ENCODE results near the gene MSRB1. TPM values are rescaled to one million over a fixed set of nuclear protein-coding genes. Genes with fewer than 3 reads are reported as not detected.

MSRB1 gene
- total RNA-seq, 1 experiment from 2014 or later, result 26.4 TPM

GRCh38 chr16:1971796-1972489 is 28.9 kb upstream of the MSRB1 start, which contains the start of gene TBL3 (continued):
- no peak for TF ChIP-seq RELA (CRISPR knock-in tag; IDR thresholded peaks at IDR 0.05; ENCODE audit: borderline replicate concordance)
- TF ChIP-seq ZSCAN18 (CRISPR knock-in tag; IDR thresholded peaks at IDR 0.05), result no peak
- TF ChIP-seq ZNF138 (CRISPR knock-in tag; conservative IDR thresholded peaks at IDR 0.05), result no peak
- no peak for TF ChIP-seq KAT7 (CRISPR knock-in tag; IDR thresholded peaks at IDR 0.05; ENCODE audit: borderline replicate concordance)
- TF ChIP-seq ARID4B (CRISPR knock-in tag; IDR thresholded peaks at IDR 0.05; ENCODE audit: borderline replicate concordance), result peak; percentile 96
- TF ChIP-seq, protein P1, sequence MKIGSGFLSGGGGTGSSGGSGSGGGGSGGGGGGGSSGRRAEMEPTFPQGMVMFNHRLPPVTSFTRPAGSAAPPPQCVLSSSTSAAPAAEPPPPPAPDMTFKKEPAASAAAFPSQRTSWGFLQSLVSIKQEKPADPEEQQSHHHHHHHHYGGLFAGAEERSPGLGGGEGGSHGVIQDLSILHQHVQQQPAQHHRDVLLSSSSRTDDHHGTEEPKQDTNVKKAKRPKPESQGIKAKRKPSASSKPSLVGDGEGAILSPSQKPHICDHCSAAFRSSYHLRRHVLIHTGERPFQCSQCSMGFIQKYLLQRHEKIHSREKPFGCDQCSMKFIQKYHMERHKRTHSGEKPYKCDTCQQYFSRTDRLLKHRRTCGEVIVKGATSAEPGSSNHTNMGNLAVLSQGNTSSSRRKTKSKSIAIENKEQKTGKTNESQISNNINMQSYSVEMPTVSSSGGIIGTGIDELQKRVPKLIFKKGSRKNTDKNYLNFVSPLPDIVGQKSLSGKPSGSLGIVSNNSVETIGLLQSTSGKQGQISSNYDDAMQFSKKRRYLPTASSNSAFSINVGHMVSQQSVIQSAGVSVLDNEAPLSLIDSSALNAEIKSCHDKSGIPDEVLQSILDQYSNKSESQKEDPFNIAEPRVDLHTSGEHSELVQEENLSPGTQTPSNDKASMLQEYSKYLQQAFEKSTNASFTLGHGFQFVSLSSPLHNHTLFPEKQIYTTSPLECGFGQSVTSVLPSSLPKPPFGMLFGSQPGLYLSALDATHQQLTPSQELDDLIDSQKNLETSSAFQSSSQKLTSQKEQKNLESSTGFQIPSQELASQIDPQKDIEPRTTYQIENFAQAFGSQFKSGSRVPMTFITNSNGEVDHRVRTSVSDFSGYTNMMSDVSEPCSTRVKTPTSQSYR (CRISPR knock-in tag; IDR thresholded peaks at IDR 0.05), result peak; percentile 50; the same call in 1 of the 2 replicates
- TF ChIP-seq TEAD4 (CRISPR knock-in tag; IDR thresholded peaks at IDR 0.05), result 0 out of 2 replicates have a peak, but pooled peaks have one; percentile 44
- no peak for TF ChIP-seq FOXJ3 (CRISPR knock-in tag; IDR thresholded peaks at IDR 0.05; ENCODE audit: borderline replicate concordance)
- peak; percentile 90 for TF ChIP-seq SMAD3 (CRISPR knock-in tag; IDR thresholded peaks at IDR 0.05; ENCODE audit: borderline replicate concordance)
- TF ChIP-seq, protein P2, sequence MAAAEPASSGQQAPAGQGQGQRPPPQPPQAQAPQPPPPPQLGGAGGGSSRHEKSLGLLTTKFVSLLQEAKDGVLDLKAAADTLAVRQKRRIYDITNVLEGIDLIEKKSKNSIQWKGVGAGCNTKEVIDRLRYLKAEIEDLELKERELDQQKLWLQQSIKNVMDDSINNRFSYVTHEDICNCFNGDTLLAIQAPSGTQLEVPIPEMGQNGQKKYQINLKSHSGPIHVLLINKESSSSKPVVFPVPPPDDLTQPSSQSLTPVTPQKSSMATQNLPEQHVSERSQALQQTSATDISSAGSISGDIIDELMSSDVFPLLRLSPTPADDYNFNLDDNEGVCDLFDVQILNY (CRISPR knock-in tag; IDR thresholded peaks at IDR 0.05), result peak; percentile 94
- TF ChIP-seq NR3C1 (CRISPR knock-in tag; conservative IDR thresholded peaks at IDR 0.05; ENCODE audit: low read depth), result no peak
- TF ChIP-seq, protein P3, sequence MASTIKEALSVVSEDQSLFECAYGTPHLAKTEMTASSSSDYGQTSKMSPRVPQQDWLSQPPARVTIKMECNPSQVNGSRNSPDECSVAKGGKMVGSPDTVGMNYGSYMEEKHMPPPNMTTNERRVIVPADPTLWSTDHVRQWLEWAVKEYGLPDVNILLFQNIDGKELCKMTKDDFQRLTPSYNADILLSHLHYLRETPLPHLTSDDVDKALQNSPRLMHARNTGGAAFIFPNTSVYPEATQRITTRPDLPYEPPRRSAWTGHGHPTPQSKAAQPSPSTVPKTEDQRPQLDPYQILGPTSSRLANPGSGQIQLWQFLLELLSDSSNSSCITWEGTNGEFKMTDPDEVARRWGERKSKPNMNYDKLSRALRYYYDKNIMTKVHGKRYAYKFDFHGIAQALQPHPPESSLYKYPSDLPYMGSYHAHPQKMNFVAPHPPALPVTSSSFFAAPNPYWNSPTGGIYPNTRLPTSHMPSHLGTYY (CRISPR knock-in tag; IDR thresholded peaks at IDR 0.05), result no peak
- peak; percentile 22; the same call in 1 of the 2 replicates for TF ChIP-seq NFYB (CRISPR knock-in tag; conservative IDR thresholded peaks at IDR 0.05; ENCODE audit: low read depth)
- TF ChIP-seq AR (CRISPR knock-in tag; IDR thresholded peaks at IDR 0.05), result no peak
- TF ChIP-seq SOX15 (CRISPR knock-in tag; IDR thresholded peaks at IDR 0.05), result no peak
- no peak for TF ChIP-seq PRRX2 (CRISPR knock-in tag; IDR thresholded peaks at IDR 0.05)
- peak; percentile 90 for TF ChIP-seq ETV6 (CRISPR knock-in tag; IDR thresholded peaks at IDR 0.05)
- no peak for TF ChIP-seq NR1H2 (CRISPR knock-in tag; IDR thresholded peaks at IDR 0.05)
- no peak for TF ChIP-seq JAZF1 (CRISPR knock-in tag; IDR thresholded peaks at IDR 0.05)
- TF ChIP-seq, protein P4, sequence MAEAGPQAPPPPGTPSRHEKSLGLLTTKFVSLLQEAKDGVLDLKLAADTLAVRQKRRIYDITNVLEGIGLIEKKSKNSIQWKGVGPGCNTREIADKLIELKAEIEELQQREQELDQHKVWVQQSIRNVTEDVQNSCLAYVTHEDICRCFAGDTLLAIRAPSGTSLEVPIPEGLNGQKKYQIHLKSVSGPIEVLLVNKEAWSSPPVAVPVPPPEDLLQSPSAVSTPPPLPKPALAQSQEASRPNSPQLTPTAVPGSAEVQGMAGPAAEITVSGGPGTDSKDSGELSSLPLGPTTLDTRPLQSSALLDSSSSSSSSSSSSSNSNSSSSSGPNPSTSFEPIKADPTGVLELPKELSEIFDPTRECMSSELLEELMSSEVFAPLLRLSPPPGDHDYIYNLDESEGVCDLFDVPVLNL (CRISPR knock-in tag; IDR thresholded peaks at IDR 0.05; ENCODE audit: borderline replicate concordance, low read depth), result no peak
- no peak for TF ChIP-seq ESRRA (CRISPR knock-in tag; IDR thresholded peaks at IDR 0.05; ENCODE audit: borderline replicate concordance)
- TF ChIP-seq MYBL2 (CRISPR knock-in tag; IDR thresholded peaks at IDR 0.05), result peak; percentile 45; the same call in 1 of the 2 replicates
- TF ChIP-seq ZNF416 (CRISPR knock-in tag; IDR thresholded peaks at IDR 0.05), result no peak
- peak; percentile 99 for TF ChIP-seq CREB1 (CRISPR knock-in tag; IDR thresholded peaks at IDR 0.05)

All from WTC11 (cell line).